Left cardiac atrium (tissue), 4 donors: ENCODE data around the gene PTGDS. TPM values are rescaled to one million over a fixed set of nuclear protein-coding genes. Genes with fewer than 3 reads are reported as not detected.
"Not testable (repeated sequence)": the region's sequence is repeated elsewhere in the genome, so short reads cannot be mapped to it uniquely, and the experiment has no call there.

Experiments
- ATAC-seq, 2 donors: fragments of 200-7000 bp; cut with Tn5 transposase; one replicate each; pipeline ENCODE4 v1.9.1; 2020; ENCODE audit warnings: mild to moderate bottlenecking in 2 of 2, moderate library complexity in 2 of 2
- DNase-seq: peaks from one replicate; pipeline ENCODE4 v3.0.0-alpha.2; 2020
- intact Hi-C, 2 donors: fragments of 100-400 bp; cut with DNase I; formaldehyde crosslinking; loops; one replicate each; pipeline versions ENCODE4 v1.14.1 to v1.15.1; 2022 to 2023
- total RNA-seq, 2 donors: library from RNA; stranded (reverse); fragmentation: NEBNext Ultra II Directional; extraction: Animal tissue kit (Norgen Biotek cat#: 25700); gene quantifications; one replicate each; pipeline ENCODE4 v1.2.1, GENCODE V29; 2021
- donor health status: DM: no; HTN: yes; CAD: no.
- donor health status: DM: no; HTN: yes; CAD: no; lungs with severe emphysema.
- donor health status: DM: yes; HTN: yes; CAD: no.
- donor health status: Dilated cardiomyopathy.

PTGDS gene
- total RNA-seq, 2 donors from 2014 or later = 3,329 to 4,014 TPM

GRCh38 chr9:136996361-136997292 lies 19.3 kb downstream of the PTGDS start, which contains the start of gene CLIC3:
CLIC3 (minus strand) TSS chr9:136996568; CDS start chr9:136996543, 25 bp downstream.
- intact Hi-C loops = loop anchor here in 1 of 2 donors (10.0 kb wide), 1 partner anchor 52 kb away; the partner anchor contains the start of genes C8G and FBXW5
- ATAC-seq (peak; percentile 5 to 16), DNase-seq (no peak)

DNA sequence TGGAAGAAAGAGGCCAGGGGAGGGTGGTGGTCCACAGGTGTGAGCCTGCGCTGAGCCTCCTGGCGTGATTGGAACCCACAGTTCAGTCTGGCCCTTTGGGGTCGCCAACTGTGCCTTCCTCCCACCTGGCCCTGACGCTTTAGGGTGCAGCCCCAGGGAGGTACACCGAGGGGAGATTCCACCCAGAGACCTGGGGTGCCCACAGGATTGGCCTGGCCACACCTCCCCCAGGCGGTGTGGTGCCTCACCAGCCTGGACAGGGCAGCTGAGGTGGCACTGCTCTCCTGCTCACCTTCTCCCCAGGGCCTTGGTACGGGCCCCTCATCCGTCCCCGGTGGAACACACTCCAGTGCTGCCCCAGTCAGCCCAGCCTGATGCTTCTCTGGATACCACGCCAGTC lies 20.1 kb downstream of the PTGDS start:
- ATAC-seq = no peak
- intact Hi-C loops = loop anchor here in 1 of 2 donors (10.0 kb wide), 1 partner anchor 53 kb away; the partner anchor contains the start of genes C8G and FBXW5

DNA sequence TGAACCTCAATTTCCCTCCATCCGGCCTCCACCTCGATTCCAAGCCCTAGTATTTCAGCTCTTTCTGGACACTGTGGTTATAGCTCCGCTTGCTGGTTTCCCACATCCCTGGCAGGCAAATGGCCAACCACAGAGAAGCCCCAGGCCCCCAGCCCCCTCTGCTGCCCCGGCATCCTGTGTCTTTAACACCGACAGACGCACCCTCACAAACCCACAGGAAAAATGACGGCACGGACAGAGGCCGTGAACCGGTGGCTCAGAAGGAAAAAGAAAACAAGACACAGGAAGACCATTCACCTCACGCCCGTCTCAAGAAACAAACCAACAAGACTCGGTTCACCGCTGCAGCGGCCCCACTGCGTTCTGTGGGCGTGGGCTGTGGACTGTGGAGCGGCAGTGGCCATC lies 20.5 kb downstream of the PTGDS start:
- no peak for ATAC-seq
- intact Hi-C loops = loop anchor here in 1 of 2 donors (10.0 kb wide), 1 partner anchor 53 kb away; the partner anchor contains the start of genes C8G and FBXW5

More for the DNA sequence above, 20.1 kb downstream of the PTGDS start:
- no peak for DNase-seq

GRCh38 chr9:137000177-137000930 lies 23.1 kb downstream of the PTGDS start:
- intact Hi-C loops = no loop called here

More for the DNA sequence above, 20.5 kb downstream of the PTGDS start:
- no peak for DNase-seq

GRCh38 chr9:137001857-137002645 lies 24.7 kb downstream of the PTGDS start:
- intact Hi-C loops = no loop called here
- no peak for DNase-seq
- no peak for ATAC-seq

More at GRCh38 chr9:137000177-137000930, 23.1 kb downstream of the PTGDS start:
- ATAC-seq (no peak), DNase-seq (no peak)

GRCh38 chr9:137002646-137003041 lies 25.3 kb downstream of the PTGDS start:
- DNase-seq (no peak), ATAC-seq (no peak)
- intact Hi-C loops = no loop called here

- ATAC-seq, intact Hi-C loops, DNase-seq: not testable (repeated sequence)
Observed at GRCh38 chr9:137004285-137004684, 27.0 kb downstream of the PTGDS start.

DNA sequence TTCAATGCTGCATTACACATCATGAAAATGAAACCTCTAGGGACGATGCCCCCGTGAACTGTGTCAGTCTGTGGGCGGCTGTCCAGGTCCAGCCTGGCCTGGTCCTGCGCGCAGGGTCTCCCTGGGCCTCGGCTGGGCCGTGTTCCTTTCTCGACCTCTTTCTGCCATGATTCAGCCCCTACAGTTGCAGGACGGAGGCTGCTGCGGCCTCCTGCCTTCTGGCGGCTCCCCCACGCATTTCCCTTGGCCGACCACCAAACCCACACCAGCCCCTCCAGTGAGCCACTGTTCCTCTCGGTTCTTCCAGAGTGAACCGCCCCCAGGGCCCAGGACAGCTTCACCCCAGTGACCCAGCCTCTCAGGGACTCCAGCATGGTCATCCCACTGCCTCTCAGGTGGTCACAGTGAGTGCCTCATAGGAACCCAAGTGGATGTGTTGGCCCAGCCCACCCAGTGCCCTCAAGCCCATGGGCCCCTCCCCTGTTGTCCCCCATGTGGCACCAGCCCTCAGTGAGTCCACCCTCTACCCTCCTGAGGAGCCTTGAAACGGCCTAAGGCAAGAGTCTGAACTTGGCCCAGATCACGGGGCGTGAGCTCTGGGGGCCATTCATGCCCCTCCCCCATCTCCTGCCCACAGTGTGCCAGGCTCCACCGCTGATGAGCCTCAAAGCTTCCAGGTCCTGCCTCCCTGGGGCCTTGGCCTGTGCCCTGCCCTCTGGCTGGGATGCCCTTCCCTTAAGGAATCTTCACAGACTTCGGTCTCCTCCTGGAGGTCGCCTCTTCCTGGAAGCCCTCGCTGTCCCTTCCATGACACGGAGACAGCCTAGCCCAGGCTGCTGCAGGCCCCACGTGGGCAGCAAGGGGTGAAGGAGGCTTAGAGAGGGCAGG lies 29.1 kb downstream of the PTGDS start:
- DNase-seq (no peak), ATAC-seq (peak in 1 of 2 donors; percentile 11)
- intact Hi-C loops = no loop called here

DNA sequence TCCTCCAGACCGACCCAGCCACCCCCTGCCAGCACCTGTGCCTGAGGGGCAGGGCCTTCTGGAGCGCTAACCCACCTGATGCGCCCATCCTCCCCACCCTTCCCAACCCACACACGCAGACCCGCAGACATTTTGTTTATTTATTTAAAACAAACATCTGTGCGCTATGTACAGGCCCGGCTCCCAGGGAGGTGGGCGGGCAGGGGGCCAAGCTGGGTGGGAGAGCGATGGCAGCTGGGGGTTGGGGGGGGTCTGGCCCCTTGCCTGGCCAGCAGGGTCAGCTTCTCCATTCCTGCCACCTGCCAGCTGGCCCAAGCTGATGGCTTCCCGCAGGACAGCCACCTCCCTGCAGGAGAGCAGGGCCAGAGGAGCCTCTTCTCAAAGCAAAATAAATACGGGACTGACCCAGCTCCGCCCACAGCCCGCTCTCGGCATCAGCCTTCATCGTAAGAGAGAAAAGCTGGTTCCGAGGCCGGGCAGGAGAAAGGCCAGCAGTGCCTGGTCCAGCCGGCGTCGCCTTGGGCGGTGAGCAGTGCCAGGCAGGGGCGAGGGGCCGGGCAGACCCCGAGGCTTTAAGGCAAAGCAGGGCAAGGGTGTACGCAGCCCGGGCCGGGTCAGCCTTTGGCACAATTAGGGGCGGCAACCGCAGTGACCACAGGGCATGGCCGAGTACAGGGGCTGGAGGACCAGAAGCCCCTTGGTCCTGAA lies 30.0 kb downstream of the PTGDS start:
- ATAC-seq = peak in 1 of 2 donors; percentile 5
- intact Hi-C loops = no loop called here
- DNase-seq = no peak

DNA sequence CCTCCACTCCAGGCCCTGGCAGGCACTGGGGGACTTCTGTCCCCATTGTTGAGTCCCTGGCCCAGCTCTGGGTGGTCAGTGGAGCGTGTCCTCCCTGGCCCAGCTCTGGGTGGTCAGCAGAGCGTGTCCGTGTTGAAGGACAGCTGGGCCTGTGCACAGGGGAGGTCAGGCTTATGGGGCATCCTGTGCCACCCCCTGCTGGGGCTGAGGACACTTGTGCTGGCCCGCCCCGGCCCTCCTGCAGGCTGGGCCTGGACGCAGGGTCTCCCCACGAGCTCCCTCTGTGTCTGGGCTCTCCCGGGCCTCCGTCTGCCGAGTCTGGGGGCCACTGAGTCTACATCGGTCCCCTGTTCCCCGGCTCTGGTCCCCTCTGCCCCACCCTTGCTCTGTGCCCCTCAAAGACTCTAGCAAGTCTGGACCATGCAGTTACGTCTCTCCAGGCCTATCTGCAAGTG lies 30.5 kb downstream of the PTGDS start:
- intact Hi-C loops = no loop called here
- ATAC-seq (no peak), DNase-seq (no peak)

GRCh38 chr9:137008312-137008711 lies 31.0 kb downstream of the PTGDS start:
- ATAC-seq (no peak), DNase-seq (no peak)
- intact Hi-C loops = no loop called here

GRCh38 chr9:137009217-137009616 lies 31.9 kb downstream of the PTGDS start:
- DNase-seq (no peak), ATAC-seq (no peak)
- intact Hi-C loops = no loop called here

DNA sequence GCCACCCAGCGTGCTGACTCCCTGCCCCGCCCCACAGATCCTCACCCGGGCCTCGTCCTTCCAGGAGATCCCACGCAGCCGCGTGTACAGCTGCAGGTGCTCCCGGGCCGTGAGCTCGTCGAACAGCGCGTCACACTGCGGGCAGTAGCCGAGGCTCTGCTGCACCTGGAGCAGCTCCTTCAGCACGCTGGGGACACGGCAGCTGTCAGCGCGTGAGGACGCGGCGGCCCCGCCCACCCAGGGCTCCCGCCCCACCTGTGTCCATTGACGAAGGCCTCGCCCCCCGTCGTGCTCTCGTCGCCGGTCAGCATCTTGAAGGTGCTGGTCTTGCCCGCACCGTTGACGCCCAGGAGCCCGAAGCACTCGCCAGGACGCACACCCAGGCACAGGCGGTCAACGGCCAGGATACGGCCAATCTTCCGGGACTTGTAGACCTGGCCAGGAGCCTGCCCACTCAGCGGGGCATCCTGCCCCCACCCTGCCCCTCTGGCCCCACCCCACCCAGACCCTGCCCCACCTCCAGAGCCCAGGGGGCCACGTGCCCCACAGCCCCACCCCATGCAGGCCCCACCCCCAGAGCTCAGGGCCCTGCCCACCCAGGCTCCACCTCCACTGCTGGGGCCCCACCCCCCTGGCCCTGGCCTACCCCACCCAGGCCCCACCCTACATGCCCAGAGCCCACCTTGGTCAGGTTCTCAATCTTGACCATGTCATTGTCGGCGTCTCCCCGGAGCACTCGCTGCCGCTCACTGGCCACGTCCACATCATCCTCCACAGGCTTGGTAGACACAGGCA lies 32.8 kb downstream of the PTGDS start:
- ATAC-seq = no peak

GRCh38 chr9:137011156-137011555 lies 33.9 kb downstream of the PTGDS start:
- DNase-seq (no peak), ATAC-seq (no peak)
- intact Hi-C loops = no loop called here

More for the DNA sequence above, 32.8 kb downstream of the PTGDS start:
- intact Hi-C loops = no loop called here
- DNase-seq = no peak

GRCh38 chr9:137011907-137012675 lies 34.8 kb downstream of the PTGDS start:
- no peak for DNase-seq
- ATAC-seq = no peak
- intact Hi-C loops = no loop called here
